ENCODE measurements around the gene GFRA3. TPM values are rescaled to one million over a fixed set of nuclear protein-coding genes. Genes with fewer than 3 reads are reported as not detected.

GFRA3 gene
- total RNA-seq, 1 donor from 2014 or later: 4.7 TPM

- Histone ChIP-seq H3K27ac (no peak overlapping the region), H3K4me1 (peaks cover 11% of the 10 kb centered on the region), H3K36me3 (no peaks in the 10 kb centered on the region), H3K27me3 (no peaks in the 10 kb centered on the region), H3K9me3 (no peaks in the 10 kb centered on the region), H3K4me3 (no peak overlapping the region)
- TF ChIP-seq POLR2A (IDR thresholded peaks at IDR 0.05): no peak
- TF ChIP-seq CTCF (IDR thresholded peaks at IDR 0.05): no peak
- no peak for TF ChIP-seq POLR2AphosphoS5 (IDR thresholded peaks at IDR 0.05; ENCODE audit: insufficient read depth in 1 of 2, low read depth in 1 of 2)
- intact Hi-C loops (cut with DNase I): no loop called here
- no peak for DNase-seq (ENCODE audit: extremely low spot score in 2 of 2)
Measured at GRCh38 chr5:138275895-138276294, 1.5 kb upstream of the GFRA3 start.

- no peaks in the 10 kb centered on the region for H3K36me3 ChIP-seq
- no peak for TF ChIP-seq CTCF (IDR thresholded peaks at IDR 0.05)
- TF ChIP-seq POLR2AphosphoS5 (IDR thresholded peaks at IDR 0.05; ENCODE audit: insufficient read depth in 1 of 2, low read depth in 1 of 2): no peak
- TF ChIP-seq POLR2A (IDR thresholded peaks at IDR 0.05): no peak
- no peak for DNase-seq (ENCODE audit: extremely low spot score in 2 of 2)
- intact Hi-C loops (cut with DNase I): no loop called here
- H3K27ac ChIP-seq: no peak overlapping the region
- no peaks in the 10 kb centered on the region for H3K9me3 ChIP-seq
- peaks cover 11% of the 10 kb centered on the region for H3K4me1 ChIP-seq
- H3K4me3 ChIP-seq: no peak overlapping the region
- no peaks in the 10 kb centered on the region for H3K27me3 ChIP-seq
Measured at GRCh38 chr5:138275379-138275782, 960 bp upstream of the GFRA3 start.

GRCh38 chr5:138273834-138274188 lies 610 bp downstream of the GFRA3 start:
- intact Hi-C loops (cut with DNase I): no loop called here
- peak overlapping the region; percentile 40 to 46 for H3K4me3 ChIP-seq
- H3K9me3 ChIP-seq: no peaks in the 10 kb centered on the region
- peaks cover 11% of the 10 kb centered on the region for H3K4me1 ChIP-seq
- H3K27me3 ChIP-seq: no peaks in the 10 kb centered on the region
- H3K27ac ChIP-seq: no peak overlapping the region
- TF ChIP-seq POLR2A (IDR thresholded peaks at IDR 0.05) (no peak), POLR2AphosphoS5 (IDR thresholded peaks at IDR 0.05; ENCODE audit: insufficient read depth in 1 of 2, low read depth in 1 of 2) (no peak), CTCF (IDR thresholded peaks at IDR 0.05) (no peak)
- H3K36me3 ChIP-seq: no peaks in the 10 kb centered on the region
- DNase-seq (ENCODE audit: extremely low spot score in 2 of 2): no peak

GRCh38 chr5:138272681-138273080 lies 1.7 kb downstream of the GFRA3 start:
- peaks cover 11% of the 10 kb centered on the region for H3K4me1 ChIP-seq
- H3K4me3 ChIP-seq: no peak overlapping the region
- H3K36me3 ChIP-seq: no peaks in the 10 kb centered on the region
- H3K27me3 ChIP-seq: no peaks in the 10 kb centered on the region
- no peak overlapping the region for H3K27ac ChIP-seq
- TF ChIP-seq POLR2A (IDR thresholded peaks at IDR 0.05): no peak
- TF ChIP-seq POLR2AphosphoS5 (IDR thresholded peaks at IDR 0.05; ENCODE audit: insufficient read depth in 1 of 2, low read depth in 1 of 2): no peak
- TF ChIP-seq CTCF (IDR thresholded peaks at IDR 0.05): no peak
- no peaks in the 10 kb centered on the region for H3K9me3 ChIP-seq
- no peak for DNase-seq (ENCODE audit: extremely low spot score in 2 of 2)
- intact Hi-C loops (cut with DNase I): no loop called here

- TF ChIP-seq POLR2AphosphoS5 (IDR thresholded peaks at IDR 0.05; ENCODE audit: insufficient read depth in 1 of 2, low read depth in 1 of 2): no peak
- no peak for TF ChIP-seq CTCF (IDR thresholded peaks at IDR 0.05)
- no peak for TF ChIP-seq POLR2A (IDR thresholded peaks at IDR 0.05)
- intact Hi-C loops (cut with DNase I): no loop called here
- no peaks in the 10 kb centered on the region for H3K36me3 ChIP-seq
- no peaks in the 10 kb centered on the region for H3K9me3 ChIP-seq
- DNase-seq (ENCODE audit: extremely low spot score in 2 of 2): no peak
- H3K27ac ChIP-seq: no peak overlapping the region
- H3K4me1 ChIP-seq: peaks cover 11% of the 10 kb centered on the region
- no peak overlapping the region for H3K4me3 ChIP-seq
- H3K27me3 ChIP-seq: no peaks in the 10 kb centered on the region
Measured at GRCh38 chr5:138271281-138271680, 3.1 kb downstream of the GFRA3 start.

Measured in vagina (tissue), 2 donors.